GM21737 (cell line): ENCODE data around the gene ZNF74.
"Not testable (repeated sequence)": the region's sequence is repeated elsewhere in the genome, so short reads cannot be mapped to it uniquely, and the experiment has no call there.

Experiments
- ATAC-seq: cut with Tn5 transposase; IDR thresholded peaks from one replicate; pipeline ENCODE4 v1.9.1; 2021; ENCODE audit warnings: mild to moderate bottlenecking, moderate library complexity; ENCODE audit not compliant: unreplicated experiment

ZNF74 gene

GRCh38 chr22:20393705-20394476 lies at the start of gene ZNF74:
Gene ZNF74 (plus strand): TSS chr22:20394151. CDS start chr22:20394629, 478 bp downstream.
- ATAC-seq, result peak; percentile 78

- ATAC-seq, result not testable (repeated sequence)
Measured at GRCh38 chr22:20346553-20346952, 47.4 kb upstream of the ZNF74 start.

- not testable (repeated sequence) for ATAC-seq
Measured at GRCh38 chr22:20352536-20352935, 41.4 kb upstream of the ZNF74 start.

- ATAC-seq, result no peak
Measured at GRCh38 chr22:20354238-20354975, 39.5 kb upstream of the ZNF74 start.

- ATAC-seq, result not testable (repeated sequence)
Measured at GRCh38 chr22:20355939-20356636, 37.9 kb upstream of the ZNF74 start.

- ATAC-seq, result not testable (repeated sequence)
Measured at GRCh38 chr22:20356906-20357305, 37.0 kb upstream of the ZNF74 start.

GRCh38 chr22:20357967-20358366 lies 36.0 kb upstream of the ZNF74 start:
- not testable (repeated sequence) for ATAC-seq

GRCh38 chr22:20358503-20359239 lies 35.3 kb upstream of the ZNF74 start:
- ATAC-seq, result not testable (repeated sequence)

GRCh38 chr22:20360261-20360660 lies 33.7 kb upstream of the ZNF74 start:
- ATAC-seq, result not testable (repeated sequence)

- ATAC-seq, result not testable (repeated sequence)
Measured at GRCh38 chr22:20360866-20361751, 32.8 kb upstream of the ZNF74 start.

GRCh38 chr22:20361752-20362229 lies 32.2 kb upstream of the ZNF74 start:
- not testable (repeated sequence) for ATAC-seq

GRCh38 chr22:20362403-20362802 lies 31.5 kb upstream of the ZNF74 start:
- ATAC-seq, result not testable (repeated sequence)

GRCh38 chr22:20364335-20365260 lies 29.4 kb upstream of the ZNF74 start:
- not testable (repeated sequence) for ATAC-seq

GRCh38 chr22:20366841-20367240 lies 27.1 kb upstream of the ZNF74 start:
- ATAC-seq, result not testable (repeated sequence)

GRCh38 chr22:20368875-20369274 lies 25.1 kb upstream of the ZNF74 start:
- not testable (repeated sequence) for ATAC-seq

GRCh38 chr22:20371687-20372086 lies 22.3 kb upstream of the ZNF74 start:
- not testable (repeated sequence) for ATAC-seq

GRCh38 chr22:20372406-20372854 lies 21.5 kb upstream of the ZNF74 start:
- not testable (repeated sequence) for ATAC-seq

- not testable (repeated sequence) for ATAC-seq
Measured at GRCh38 chr22:20373195-20373706, 20.7 kb upstream of the ZNF74 start.
